ENCODE data around the gene PTPRC.

GRCh38 chr1:198641966-198642668 lies 3.3 kb downstream of the PTPRC start:
- TF ChIP-seq CTCF (IDR thresholded peaks at IDR 0.05) (no peak), POLR2A (IDR thresholded peaks at IDR 0.05) (no peak)
